ENCODE data around the gene LAPTM5.

DNA sequence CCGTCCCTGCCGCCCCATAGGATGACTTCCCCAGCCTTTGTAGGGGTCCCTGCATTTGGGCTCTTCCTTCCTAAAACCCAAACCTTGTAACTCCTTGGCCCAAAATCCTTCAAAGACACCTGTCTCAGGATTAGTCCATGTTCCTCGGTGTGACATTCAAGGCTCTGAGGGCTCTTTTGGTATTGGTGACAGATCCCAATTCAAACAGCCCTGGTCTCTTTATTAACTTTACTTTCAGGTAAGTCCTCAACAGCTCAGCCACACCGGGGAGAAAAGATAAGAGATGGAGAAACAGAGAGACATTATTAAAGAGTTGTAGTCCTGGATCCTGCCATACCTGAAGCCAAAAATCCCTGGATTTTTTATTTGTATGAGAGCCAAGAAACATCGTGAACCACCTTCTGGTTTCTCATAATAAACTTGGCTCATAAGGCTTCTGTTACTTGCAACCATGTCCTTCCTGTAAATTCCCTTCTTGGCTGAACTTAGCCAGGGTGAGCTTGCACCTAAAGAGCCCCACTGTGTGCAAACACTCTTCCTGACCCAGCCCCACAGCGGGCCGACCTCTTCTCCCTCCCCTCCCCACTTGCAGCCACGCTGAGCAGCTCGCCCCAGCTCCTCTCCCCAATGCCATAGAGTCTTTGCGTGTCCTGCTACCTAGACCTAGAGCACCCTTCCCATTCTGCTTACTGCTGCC is 26.3 kb downstream of the LAPTM5 start:
- TF ChIP-seq, protein P1, sequence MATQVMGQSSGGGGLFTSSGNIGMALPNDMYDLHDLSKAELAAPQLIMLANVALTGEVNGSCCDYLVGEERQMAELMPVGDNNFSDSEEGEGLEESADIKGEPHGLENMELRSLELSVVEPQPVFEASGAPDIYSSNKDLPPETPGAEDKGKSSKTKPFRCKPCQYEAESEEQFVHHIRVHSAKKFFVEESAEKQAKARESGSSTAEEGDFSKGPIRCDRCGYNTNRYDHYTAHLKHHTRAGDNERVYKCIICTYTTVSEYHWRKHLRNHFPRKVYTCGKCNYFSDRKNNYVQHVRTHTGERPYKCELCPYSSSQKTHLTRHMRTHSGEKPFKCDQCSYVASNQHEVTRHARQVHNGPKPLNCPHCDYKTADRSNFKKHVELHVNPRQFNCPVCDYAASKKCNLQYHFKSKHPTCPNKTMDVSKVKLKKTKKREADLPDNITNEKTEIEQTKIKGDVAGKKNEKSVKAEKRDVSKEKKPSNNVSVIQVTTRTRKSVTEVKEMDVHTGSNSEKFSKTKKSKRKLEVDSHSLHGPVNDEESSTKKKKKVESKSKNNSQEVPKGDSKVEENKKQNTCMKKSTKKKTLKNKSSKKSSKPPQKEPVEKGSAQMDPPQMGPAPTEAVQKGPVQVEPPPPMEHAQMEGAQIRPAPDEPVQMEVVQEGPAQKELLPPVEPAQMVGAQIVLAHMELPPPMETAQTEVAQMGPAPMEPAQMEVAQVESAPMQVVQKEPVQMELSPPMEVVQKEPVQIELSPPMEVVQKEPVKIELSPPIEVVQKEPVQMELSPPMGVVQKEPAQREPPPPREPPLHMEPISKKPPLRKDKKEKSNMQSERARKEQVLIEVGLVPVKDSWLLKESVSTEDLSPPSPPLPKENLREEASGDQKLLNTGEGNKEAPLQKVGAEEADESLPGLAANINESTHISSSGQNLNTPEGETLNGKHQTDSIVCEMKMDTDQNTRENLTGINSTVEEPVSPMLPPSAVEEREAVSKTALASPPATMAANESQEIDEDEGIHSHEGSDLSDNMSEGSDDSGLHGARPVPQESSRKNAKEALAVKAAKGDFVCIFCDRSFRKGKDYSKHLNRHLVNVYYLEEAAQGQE (IDR thresholded peaks at IDR 0.05; ENCODE audit: insufficient read depth in 1 of 2, low read depth in 2 of 2, low read length in 1 of 2), result no peak
- no peak for TF ChIP-seq POLR2AphosphoS5 (IDR thresholded peaks at IDR 0.05; ENCODE audit: low read depth, low read length)
- TF ChIP-seq, protein P2, sequence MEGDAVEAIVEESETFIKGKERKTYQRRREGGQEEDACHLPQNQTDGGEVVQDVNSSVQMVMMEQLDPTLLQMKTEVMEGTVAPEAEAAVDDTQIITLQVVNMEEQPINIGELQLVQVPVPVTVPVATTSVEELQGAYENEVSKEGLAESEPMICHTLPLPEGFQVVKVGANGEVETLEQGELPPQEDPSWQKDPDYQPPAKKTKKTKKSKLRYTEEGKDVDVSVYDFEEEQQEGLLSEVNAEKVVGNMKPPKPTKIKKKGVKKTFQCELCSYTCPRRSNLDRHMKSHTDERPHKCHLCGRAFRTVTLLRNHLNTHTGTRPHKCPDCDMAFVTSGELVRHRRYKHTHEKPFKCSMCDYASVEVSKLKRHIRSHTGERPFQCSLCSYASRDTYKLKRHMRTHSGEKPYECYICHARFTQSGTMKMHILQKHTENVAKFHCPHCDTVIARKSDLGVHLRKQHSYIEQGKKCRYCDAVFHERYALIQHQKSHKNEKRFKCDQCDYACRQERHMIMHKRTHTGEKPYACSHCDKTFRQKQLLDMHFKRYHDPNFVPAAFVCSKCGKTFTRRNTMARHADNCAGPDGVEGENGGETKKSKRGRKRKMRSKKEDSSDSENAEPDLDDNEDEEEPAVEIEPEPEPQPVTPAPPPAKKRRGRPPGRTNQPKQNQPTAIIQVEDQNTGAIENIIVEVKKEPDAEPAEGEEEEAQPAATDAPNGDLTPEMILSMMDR (IDR thresholded peaks at IDR 0.05), result no peak
- TF ChIP-seq SIN3A (IDR thresholded peaks at IDR 0.05; ENCODE audit: borderline replicate concordance, insufficient read depth, low read depth, low read length), result no peak
